Panc1 (cell line): Measurements from ENCODE around the gene NIPBL.

Source experiments
- POLR2AphosphoS5 ChIP-seq: IDR thresholded peaks from 2 replicates; pipeline ENCODE4 v1.6.1; 2012; ENCODE audit warnings: mild to moderate bottlenecking, low read depth, low read length, moderate library complexity
- SIN3A ChIP-seq: IDR thresholded peaks from 2 replicates; pipeline ENCODE4 v1.6.1; 2012; ENCODE audit warnings: low read depth, mild to moderate bottlenecking, low read length, moderate library complexity, borderline replicate concordance; ENCODE audit not compliant: insufficient read depth
- TF ChIP-seq, protein P1 (sequence below): fragments of 450-650 bp; IDR thresholded peaks from 2 replicates; pipeline ENCODE4 v1.5.1; 2017; ENCODE audit warnings: mild to moderate bottlenecking
- TF ChIP-seq, protein P2 (sequence below), 2 experiments: IDR thresholded peaks; 2 replicates each; pipeline ENCODE4 v1.6.1; 2011 to 2012; ENCODE audit warnings: low read depth in 2 of 2, control low read depth in 1 of 2, low read length in 1 of 2, mild to moderate bottlenecking in 1 of 2, moderate library complexity in 1 of 2; ENCODE audit not compliant: insufficient read depth in 1 of 2

DNA sequence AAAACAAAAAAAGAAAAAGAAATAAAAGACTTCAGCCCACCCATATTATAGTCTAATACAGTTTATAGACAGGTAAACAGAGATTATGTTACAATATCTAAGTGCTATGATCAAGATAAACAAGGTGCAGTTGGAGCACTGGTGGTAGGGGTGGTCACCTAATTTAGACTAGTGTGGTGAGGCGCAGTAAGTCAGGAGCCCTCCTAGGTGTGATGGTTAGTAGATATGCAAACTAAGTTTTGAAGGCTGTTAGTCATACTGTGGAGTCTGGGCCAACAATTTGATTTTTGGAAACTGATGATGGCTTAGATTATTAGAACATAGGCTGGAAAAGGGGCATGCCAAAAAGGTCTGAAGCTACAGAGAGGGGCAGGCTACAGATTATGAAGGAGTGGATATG, 14.7 kb downstream of the NIPBL start:
- TF ChIP-seq, protein P1, sequence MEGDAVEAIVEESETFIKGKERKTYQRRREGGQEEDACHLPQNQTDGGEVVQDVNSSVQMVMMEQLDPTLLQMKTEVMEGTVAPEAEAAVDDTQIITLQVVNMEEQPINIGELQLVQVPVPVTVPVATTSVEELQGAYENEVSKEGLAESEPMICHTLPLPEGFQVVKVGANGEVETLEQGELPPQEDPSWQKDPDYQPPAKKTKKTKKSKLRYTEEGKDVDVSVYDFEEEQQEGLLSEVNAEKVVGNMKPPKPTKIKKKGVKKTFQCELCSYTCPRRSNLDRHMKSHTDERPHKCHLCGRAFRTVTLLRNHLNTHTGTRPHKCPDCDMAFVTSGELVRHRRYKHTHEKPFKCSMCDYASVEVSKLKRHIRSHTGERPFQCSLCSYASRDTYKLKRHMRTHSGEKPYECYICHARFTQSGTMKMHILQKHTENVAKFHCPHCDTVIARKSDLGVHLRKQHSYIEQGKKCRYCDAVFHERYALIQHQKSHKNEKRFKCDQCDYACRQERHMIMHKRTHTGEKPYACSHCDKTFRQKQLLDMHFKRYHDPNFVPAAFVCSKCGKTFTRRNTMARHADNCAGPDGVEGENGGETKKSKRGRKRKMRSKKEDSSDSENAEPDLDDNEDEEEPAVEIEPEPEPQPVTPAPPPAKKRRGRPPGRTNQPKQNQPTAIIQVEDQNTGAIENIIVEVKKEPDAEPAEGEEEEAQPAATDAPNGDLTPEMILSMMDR = no peak
- TF ChIP-seq, protein P2, sequence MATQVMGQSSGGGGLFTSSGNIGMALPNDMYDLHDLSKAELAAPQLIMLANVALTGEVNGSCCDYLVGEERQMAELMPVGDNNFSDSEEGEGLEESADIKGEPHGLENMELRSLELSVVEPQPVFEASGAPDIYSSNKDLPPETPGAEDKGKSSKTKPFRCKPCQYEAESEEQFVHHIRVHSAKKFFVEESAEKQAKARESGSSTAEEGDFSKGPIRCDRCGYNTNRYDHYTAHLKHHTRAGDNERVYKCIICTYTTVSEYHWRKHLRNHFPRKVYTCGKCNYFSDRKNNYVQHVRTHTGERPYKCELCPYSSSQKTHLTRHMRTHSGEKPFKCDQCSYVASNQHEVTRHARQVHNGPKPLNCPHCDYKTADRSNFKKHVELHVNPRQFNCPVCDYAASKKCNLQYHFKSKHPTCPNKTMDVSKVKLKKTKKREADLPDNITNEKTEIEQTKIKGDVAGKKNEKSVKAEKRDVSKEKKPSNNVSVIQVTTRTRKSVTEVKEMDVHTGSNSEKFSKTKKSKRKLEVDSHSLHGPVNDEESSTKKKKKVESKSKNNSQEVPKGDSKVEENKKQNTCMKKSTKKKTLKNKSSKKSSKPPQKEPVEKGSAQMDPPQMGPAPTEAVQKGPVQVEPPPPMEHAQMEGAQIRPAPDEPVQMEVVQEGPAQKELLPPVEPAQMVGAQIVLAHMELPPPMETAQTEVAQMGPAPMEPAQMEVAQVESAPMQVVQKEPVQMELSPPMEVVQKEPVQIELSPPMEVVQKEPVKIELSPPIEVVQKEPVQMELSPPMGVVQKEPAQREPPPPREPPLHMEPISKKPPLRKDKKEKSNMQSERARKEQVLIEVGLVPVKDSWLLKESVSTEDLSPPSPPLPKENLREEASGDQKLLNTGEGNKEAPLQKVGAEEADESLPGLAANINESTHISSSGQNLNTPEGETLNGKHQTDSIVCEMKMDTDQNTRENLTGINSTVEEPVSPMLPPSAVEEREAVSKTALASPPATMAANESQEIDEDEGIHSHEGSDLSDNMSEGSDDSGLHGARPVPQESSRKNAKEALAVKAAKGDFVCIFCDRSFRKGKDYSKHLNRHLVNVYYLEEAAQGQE (IDR thresholded peaks at IDR 0.05; ENCODE audit: insufficient read depth in 1 of 2, low read depth in 2 of 2, low read length in 1 of 2) = no peak
- TF ChIP-seq SIN3A (no peak), POLR2AphosphoS5 (no peak)
